ENCODE measurements around the gene GTPBP6. TPM values are rescaled to one million over a fixed set of nuclear protein-coding genes. Genes with fewer than 3 reads are reported as not detected.
"Not testable (repeated sequence)": the region's sequence is repeated elsewhere in the genome, so short reads cannot be mapped to it uniquely, and the experiment has no call there.

The GTPBP6 gene
- total RNA-seq, 1 experiment from 2014 or later = 62.6 TPM

- DNase-seq (ENCODE audit: low spot score) = no peak
These were observed 53.1 kb downstream of the GTPBP6 start for GRCh38 chrX:265502-265901.

GRCh38 chrX:264634-265455, 53.8 kb downstream of the GTPBP6 start:
- no peak for DNase-seq (ENCODE audit: low spot score)

- not testable (repeated sequence) for DNase-seq (ENCODE audit: low spot score)
These were observed 54.6 kb downstream of the GTPBP6 start for GRCh38 chrX:264006-264405.

- no peak for DNase-seq (ENCODE audit: low spot score)
These were observed 56.2 kb downstream of the GTPBP6 start for GRCh38 chrX:262381-262909.

GRCh38 chrX:261919-262352, 56.7 kb downstream of the GTPBP6 start:
- DNase-seq (ENCODE audit: low spot score) = no peak

GRCh38 chrX:261167-261918, 57.3 kb downstream of the GTPBP6 start:
- DNase-seq (ENCODE audit: low spot score) = peak; percentile 96

- DNase-seq (ENCODE audit: low spot score) = no peak
These were observed 58.8 kb downstream of the GTPBP6 start for GRCh38 chrX:259692-260355.

GRCh38 chrX:258291-259040, 60.1 kb downstream of the GTPBP6 start:
- no peak for DNase-seq (ENCODE audit: low spot score)

GRCh38 chrX:257681-258289, 60.8 kb downstream of the GTPBP6 start:
- DNase-seq (ENCODE audit: low spot score) = no peak

GRCh38 chrX:257054-257453, 61.5 kb downstream of the GTPBP6 start:
- not testable (repeated sequence) for DNase-seq (ENCODE audit: low spot score)

- DNase-seq (ENCODE audit: low spot score) = no peak
These were observed 62.7 kb downstream of the GTPBP6 start for GRCh38 chrX:255923-256331.

Other genes with a start within 250 kb of the GTPBP6 start
- 20.3 and 22.4 TPM in 2 replicates for gene PLCXD1, start 37.4 kb downstream of the GTPBP6 start, total RNA-seq (2014; rRNA removed; shearing (Covaris generic))
- gene PPP2R3B, start 68.1 kb upstream of the GTPBP6 start, total RNA-seq (2014; rRNA removed; shearing (Covaris generic)) = 28.7 and 30.4 TPM in 2 replicates